DMS153 treated with DMSO at 0.1 percent for 48 hours (cell line): Measurements from ENCODE around the gene ZBTB40.

Experiments used
- DNase-seq: peaks from one replicate; lab custom pipeline; 2025; ENCODE audit not compliant: unreplicated experiment; lab: John Stamatoyannopoulos, UW

The ZBTB40 gene

DNA sequence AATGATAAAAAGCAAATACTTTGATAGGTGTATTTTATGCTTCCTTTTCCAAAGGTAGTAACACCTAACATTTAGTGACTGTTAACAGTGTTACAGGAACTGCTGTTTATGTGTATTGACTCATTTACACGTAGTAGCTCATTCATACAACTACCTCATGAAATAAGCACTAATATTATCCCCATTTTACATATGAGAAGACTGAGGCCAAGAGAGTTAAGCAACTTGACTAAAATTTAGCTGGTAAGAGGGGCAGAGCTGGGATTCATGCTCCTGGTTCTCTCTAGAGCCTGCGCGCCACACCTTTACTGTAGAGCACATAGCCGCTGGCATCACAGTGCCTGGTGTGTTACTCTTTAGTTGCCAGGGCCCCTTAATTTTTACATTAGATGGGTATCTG, 11.3 kb downstream of the ZBTB40 start:
- DNase-seq, result no peak

DNA sequence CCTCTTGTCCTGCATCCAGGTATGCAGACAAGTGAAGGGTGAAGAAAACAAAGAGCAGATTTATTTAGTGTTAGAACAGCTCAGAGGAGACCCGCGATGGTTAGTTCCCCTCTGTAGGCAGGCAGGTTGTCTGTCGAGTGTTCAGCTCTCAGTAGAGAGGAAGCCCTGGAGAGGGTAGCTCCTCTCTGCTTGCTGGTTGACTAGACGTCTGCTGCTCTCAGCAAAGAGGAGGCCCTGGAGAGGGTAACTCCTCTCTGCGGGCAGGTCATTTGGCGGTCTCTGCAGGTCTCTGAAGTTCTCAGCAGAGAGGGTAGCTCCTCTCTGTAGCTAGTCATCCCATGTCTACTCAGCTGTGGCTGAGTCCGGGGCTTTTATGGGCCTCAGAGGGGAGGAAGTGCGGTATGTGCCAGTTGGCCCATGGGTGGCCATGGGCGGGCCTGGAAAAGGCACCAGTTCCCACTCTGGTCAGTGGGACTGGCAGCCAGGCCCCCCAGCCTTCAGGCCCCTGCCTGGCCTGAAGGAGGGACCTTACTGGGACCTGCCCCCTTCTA, 13.4 kb downstream of the ZBTB40 start:
- DNase-seq, result no peak

DNA sequence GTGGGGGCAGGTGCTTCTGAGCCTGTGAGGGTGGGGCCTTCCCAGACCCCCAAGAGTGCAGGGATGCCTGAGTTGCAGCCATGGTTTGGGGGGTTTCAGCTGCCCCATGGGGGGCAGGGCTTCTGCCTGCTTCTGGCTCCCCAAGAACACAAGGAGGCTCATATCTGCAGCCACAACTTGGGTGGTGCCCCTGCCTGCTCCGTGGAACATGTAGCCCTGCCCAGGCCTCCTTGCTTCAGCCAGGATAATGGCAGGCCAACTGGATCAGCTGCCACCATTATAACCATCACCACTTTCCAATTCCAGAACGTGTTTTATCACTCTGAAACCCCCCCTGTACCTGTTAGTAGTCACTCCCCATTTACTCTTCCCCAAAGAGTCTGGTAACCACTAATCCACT, 14.0 kb downstream of the ZBTB40 start:
- DNase-seq, result no peak

DNA sequence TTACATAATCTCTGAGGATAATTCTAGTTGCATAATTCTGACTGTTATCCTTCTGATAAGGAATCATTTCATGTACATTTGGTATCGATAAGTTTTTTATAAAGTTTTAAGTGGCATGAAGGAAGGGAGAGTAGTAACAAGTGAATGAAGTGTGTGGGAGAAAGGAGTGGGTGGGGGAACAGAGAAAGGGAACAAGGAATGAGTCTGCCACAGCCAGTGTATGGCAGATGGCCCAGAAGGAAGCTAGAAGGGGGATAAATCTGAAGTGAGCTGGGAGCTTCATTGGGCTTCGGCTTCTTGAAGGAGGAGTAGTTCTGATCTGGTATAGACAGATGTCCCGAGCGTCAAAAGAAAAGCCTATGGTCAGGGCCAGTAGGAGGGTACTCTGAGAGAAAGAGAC, 18.6 kb downstream of the ZBTB40 start:
- no peak for DNase-seq

DNA sequence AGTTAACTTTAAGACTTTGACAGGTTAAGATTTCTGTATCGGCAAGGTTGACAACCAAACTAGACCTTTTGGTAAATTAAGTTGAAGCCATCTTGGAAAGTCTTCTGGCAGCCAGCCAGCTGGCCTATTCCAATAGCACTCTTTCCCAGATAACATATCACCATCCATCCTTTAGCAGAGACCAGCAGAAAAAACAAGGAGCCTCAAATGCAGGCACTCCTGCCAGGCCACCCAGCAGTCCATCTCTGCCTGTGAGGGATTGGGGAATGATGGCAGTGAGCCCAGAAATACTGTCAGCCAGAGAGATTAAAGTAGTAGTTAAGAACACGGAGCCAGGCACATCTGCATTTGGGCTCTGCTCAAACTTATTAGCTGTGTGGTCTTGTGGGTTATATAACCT, 19.4 kb downstream of the ZBTB40 start:
- no peak for DNase-seq

DNA sequence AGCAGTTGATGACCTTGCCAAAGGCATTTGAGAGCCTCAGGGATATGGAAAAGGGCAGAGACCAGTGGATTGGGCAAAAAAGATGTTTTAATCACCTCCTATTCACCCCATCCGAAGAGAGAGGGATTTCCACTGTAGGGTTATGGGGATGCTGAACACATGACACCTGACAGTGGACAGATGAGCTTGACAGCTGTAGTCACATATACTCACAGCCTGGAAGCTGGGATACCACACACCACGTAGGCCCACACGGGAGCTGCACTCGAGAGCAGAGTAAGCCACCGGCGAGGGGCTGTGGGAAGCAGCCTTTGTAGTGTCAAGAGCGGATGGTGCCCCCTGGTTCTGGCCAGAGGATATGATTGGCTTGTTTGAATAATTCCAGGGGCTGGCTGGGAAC, 20.0 kb downstream of the ZBTB40 start:
- DNase-seq, result no peak

DNA sequence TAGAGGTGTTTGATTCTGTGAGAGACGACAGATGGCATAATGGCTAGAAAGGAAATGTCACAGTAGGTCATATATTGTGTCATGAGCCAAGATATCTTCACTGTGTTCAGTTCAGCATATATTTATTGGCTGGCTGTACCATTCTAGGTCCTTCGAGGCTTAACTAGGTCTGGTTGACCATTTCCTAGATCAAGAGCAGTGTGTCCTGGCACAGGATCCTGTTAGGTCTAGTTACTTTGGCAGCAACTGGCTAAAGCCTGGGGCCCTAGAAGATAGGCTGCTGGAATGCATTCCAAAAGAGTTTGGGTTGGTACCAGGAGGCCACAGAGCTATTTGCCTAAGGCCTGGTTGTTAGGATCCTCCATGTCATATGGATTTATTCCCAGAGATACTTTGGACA, 20.9 kb downstream of the ZBTB40 start:
- DNase-seq, result no peak

DNA sequence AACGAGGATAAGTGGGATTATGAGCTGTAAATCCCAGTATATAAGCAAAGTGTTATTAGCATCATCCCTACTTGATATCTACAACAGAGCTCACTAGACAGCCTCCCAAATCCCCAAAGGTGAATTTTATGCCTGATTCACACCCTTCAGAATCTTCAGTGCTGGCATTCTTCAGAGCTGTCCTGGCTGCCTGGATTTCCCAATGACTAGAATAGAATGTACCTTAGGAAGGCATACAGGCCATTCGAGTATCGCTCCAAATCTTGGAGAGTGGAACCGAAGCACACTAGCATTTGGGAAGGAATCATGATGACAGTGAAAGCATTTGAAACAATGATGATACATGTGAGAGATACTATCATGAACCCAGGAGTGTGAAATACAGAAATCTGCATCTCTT, 22.3 kb downstream of the ZBTB40 start:
- no peak for DNase-seq

DNA sequence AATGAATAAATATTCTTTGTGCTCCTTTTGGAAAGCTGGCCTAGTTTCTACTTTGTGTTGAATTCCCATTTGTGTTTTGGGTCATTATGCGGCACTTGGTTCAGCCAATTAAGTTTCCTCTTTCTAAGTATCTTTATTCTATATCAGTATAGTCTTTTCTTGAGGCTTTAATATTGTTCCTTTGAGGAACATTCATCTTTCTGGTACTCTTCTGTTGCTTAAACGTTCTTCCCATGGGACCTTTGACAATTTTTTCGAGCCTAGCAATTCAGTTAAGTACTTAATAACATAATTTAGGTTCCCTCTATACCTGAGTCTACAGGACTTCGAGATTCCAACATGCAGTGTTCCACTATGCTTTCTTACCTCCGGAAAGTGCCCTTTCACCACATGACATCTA, 24.9 kb downstream of the ZBTB40 start:
- no peak for DNase-seq

DNA sequence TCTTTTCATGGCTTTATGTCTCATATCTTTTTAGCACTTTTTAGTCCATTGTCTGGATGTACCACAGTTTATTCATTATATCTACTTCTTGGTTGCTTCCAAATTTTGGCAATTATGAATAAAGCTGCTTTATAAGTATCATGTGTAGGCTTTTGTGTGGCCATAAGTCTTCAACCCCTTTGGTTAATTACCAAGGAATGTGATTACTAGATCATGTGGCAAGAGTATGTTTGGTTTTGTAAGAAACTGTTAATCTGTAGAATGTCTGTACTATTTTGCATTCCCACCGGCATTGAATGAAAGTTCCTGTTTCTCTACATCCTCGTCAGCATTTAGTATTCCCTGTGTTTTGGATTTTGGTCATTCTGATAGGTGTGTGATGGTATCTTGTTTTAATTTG, 31.5 kb downstream of the ZBTB40 start:
- no peak for DNase-seq

DNA sequence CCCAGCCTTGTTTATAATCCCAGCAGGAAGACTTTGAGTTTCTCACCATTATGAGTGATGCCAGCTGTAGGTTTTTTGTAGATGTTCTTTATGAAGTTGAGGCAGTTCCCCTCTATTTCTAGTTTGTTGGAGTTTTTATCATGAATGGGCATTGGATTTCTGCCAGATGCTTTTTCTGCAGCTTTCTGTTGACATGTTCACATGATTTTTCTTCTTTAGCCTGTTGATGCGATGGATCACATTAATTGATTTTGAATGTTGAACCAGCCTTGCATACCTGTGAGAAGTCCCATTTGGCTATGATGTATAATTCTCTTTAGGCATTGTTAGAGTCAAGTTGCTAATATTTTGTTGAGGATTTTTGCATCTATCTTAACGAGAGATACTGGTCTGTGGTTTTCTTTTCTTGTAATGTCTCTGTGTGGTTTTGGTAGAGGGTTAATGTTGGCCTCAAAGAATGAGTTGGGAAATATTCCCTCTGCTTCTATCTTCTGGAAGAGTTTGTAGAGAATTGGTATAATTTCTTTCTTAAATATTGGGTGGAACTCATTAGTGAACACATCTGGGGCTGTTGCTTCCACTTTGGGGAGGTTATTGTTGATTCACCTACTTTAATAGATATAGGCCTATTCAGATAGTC, 33.2 kb downstream of the ZBTB40 start:
- no peak for DNase-seq

DNA sequence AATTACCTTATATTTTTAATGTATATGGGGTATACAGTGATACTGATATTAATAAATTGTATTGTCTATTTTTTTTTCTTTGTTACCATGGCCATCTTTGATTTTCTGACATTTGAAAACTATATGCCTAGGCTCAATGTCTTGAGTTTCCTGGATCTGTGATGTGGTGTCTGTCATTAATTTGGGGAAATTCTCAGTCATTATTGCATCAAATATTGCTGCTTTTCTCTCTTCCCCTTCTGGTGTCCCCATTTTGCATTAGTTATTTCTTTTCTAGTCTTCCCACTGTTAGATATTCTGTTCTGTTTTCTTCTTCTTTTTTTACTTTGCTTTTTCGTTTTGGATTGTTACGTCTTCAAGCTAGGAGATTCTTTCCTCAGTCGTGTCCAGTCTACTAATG, 33.8 kb downstream of the ZBTB40 start:
- no peak for DNase-seq

DNA sequence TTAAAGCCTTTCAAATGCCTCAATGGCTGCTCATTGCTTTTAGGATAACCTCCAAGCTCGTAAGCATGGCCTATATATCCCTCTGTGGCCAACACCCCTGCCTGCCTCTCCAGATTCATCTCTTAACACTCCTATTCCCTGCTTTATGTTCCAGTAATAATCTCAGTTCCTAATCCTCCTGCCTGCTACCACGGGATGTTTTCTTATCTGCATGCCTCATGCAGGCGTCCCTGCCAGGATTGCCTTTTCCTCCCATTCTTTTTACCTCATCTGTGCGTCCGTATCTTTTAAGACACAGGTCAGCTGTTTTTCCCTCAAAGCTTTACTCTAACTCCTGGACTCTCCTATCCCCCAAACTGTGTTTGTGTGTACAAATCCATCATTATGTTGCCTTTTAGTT, 36.1 kb downstream of the ZBTB40 start:
- no peak for DNase-seq

DNA sequence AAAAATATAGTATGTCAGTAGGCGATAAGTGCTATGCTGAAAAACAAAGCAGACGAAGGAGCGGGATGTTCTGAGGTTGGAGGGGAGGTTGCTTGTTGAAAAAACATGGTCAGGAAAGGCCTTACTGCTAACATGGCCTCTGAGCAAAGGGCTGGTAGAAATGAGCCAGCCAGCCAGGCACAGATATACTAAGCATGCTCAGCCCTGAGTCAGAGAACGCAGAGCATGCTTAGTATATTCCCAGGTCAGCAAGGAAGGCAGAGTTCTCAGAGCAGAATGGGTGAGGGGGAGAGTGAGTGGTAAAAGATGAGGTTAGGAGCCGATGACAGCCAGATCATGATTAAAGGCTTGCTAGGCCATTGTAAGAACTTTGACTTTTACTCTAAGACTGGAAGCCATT, 36.7 kb downstream of the ZBTB40 start:
- no peak for DNase-seq

DNA sequence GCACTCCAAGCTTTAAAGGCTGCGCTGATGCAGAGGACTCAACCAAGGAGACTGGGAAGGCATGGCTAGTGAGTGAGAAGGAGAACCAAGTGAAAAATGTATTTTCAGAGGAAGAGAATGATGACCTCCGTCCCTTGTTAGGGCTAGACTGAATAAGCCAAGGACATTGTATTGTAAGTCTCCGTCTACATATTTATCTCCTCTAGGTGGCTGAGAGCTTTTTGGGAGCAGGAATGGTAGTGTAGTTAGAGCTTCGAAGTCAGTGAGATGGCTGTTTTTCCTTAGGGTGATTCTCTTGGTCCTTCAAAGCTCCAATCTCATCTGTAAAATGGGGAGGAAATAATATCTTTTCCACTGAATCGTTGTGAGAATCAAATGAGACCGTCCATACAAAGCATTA, 37.6 kb downstream of the ZBTB40 start:
- no peak for DNase-seq

DNA sequence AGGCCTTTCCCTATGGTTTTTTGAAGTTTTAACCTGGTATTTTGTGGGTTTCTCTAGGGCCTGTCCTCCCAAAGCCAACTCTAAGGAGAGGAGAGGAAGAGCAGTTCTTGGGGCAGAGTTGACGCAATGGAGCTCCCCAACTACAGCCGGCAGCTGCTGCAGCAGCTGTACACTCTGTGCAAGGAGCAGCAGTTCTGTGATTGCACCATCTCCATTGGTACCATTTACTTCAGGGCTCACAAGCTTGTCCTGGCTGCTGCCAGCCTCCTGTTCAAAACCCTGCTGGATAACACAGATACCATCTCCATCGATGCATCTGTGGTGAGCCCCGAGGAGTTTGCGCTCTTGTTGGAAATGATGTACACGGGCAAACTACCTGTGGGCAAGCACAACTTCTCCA, 38.2 kb downstream of the ZBTB40 start:
- DNase-seq, result no peak

DNA sequence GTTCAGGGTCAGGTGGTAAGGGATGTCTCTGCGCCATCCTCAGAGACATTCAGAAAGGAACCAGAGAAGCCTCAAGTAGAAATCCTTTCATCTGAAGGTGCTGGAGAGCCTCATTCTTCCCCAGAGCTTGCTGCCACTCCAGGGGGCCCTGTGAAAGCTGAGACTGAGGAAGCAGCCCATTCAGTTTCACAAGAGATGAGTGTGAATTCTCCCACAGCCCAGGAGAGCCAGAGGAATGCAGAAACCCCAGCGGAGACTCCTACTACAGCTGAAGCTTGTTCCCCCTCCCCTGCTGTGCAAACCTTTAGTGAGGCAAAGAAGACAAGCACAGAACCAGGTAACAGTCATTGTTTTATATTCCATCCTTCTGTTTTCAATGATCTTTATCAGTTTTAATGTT, 38.7 kb downstream of the ZBTB40 start:
- no peak for DNase-seq

DNA sequence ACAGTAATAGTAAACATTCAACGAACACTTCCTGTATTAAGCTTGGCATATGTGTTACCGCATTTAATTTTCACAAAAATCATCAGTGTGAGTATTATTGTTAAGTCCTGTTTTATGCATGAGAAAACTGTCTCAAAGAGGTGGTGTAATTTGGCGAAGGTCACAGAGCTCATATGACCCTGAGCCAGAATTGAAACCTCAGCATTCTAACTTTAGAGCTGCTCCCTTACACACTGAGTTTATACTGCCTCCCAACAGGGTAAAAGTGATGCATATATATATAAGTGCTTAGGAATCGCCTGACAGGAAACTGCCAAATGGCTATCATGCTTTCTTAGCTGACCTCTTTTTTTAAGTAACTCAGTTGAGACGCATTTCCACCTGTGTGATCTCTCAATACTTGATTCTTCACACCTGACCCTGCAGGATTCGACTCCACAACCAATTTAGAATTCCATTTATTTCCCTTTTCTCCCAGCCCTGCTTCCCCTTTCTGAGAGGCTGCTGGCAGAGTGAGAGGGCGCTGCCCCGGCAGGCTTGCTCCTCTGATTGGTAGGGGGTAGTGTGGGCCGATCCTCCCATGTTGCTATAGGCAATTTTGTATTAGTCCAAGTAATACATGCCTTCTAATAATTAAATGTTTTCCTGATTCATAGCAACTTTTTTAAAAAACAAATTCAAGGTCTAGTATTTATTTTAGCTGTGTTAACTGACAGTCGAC, 40.5 kb downstream of the ZBTB40 start:
- DNase-seq, result no peak

DNA sequence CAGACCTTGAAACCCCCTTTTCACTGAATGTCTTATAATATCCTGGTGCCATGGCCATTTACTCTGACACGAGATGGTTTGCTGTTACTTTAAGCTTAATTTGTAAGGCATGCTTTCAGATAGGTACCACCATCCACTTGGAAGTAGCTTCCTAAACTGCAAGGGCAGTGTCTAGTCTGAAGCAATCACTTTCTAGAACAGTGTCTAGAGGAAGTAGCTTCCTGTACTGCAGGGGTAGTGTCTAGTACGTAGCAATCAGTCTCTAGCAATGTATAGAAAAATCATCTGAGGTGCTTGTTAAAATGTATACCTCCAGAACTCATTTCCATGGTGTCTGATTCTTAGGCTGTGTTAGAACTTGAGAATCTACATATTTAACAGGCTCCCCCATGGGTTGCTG, 42.5 kb downstream of the ZBTB40 start:
- DNase-seq, result no peak

DNA sequence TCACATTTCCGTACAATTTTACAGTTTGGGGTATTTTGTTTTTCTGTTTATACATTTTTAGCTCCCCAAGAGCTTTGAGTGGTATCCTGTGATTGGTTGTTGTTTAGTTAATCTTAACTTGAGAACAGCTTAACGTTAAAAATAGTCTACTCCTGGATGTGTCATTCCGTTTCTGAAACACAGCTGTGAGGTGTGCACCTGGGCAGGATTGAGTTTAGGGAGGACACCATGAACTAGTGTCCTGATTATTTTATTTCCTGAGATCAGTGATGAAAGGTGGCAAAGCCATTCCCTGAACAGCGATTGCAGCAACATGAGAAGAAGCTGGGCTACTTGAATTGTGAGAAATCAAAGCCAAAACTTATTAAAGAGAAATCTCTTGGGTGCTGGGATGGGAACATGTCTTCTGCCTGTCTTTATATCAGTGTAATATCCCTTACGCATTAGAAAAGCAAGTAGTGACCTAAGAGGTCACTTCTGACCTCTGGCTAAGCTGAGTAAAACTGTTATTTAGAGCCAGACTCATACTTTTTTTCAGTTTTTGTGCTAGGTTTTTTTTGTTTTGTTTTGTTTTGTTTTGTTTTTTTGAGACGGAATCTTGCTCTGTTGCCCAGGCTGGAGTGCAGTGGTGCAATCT, 43.4 kb downstream of the ZBTB40 start:
- no peak for DNase-seq

DNA sequence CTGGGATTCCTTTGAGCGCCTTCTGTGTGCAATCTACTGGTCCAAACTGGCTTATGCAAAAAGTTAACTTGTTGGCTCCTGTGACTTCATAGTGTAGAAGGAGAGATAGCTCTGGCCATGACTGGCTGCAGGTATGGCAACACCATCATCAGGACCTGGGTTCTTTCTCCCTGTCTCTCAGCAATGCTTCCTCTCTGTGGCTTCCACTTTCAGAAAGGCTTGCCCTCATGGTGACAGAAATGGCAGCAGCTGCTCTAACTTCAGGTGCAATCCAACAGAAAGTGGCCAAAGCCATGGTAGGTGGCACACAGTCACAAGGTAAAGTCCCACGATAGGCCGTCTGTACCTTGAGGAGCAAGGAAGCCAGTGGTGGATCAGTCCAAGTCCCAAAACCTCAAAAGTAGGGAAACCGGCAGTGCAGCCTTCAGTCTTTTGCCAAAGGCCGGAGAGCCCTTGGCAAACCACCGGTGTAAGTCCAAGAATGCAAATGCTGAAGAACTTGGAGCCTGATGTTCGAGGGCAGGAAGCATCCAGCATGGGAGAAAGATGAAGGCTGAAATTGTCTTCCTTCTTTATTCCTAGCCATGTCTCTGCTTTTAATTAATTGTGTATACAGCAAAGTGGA, 45.0 kb downstream of the ZBTB40 start:
- DNase-seq, result no peak

DNA sequence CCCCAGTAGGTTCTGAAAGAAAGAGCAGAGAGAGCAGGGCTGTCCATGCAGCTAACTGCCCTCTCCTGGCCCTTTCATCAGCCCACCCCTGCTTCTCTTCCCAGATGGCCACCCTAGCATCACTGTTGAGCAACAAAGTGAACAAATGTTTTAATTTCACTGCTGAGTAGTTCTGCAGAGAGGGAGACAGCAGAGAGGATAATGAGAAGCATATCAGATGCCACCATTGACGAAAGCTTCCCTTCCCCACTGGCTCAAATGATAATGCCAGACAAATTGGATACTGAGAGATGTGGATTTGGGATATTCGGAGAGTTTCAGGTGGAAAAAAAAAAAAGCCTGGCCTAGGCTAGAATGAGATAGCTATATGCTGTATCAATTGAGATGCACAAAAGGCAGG, 46.8 kb downstream of the ZBTB40 start:
- no peak for DNase-seq
